Glomerular endothelial cell (primary cell): Measurements from ENCODE around the gene DDAH2. TPM values are rescaled to one million over a fixed set of nuclear protein-coding genes. Genes with fewer than 3 reads are reported as not detected.

ENCODE experiments used
- DNase-seq: peaks from one replicate; pipeline ENCODE4 v3.0.0-alpha.2; 2011; ENCODE audit warnings: low read depth, low spot score; ENCODE audit errors: extremely low read depth
- total RNA-seq: library from RNA; depleted of rRNA; stranded (reverse); fragments of >200 nt; gene quantifications from 2 replicates; pipeline ENCODE4 v1.2.3, GENCODE V29; 2015

Gene DDAH2
- total RNA-seq, 1 donor from 2014 or later = 138 TPM

DNA sequence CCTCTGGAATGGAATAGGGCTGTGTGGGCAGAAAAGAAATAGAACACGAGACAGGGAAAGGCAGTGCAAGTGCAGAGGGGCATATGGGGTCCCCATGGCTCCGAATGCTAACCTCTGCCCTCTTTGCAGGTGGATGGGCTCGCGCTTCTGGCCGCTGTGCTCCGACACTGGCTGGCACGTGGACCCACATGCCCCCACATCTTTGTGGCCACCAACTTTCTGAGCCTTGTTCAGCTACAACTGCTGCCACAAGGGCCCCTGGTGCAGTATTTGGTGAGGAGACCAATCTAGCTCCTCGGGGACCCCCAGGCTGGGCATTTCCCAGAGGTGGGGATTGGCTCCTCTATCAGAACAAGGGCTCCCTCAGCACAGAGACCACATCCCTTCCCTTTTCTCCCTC is 32.2 kb upstream of the DDAH2 start:
- no peak for DNase-seq

- DNase-seq = no peak
Observed at GRCh38 chr6:31760790-31761189, 31.7 kb upstream of the DDAH2 start.

DNA sequence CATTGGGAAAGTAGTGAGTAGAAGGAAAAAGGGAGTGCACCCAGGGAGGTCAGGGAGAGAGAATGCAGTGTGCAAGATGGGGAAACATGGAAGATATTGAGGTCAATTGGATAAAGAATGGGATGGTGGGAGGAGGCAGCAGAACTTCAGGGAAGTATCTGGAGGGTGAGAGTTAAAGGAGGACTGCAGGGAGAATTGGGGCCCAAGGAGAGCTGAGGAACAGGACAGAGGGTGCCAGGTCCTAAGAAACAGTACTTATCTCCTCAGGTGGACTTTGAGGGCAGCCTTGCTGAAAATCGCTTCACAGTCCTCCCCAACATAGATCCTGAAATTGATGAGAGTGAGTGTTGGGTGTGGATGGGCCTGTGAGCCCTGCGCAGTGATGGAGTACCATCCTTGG is 29.2 kb upstream of the DDAH2 start:
- no peak for DNase-seq

DNA sequence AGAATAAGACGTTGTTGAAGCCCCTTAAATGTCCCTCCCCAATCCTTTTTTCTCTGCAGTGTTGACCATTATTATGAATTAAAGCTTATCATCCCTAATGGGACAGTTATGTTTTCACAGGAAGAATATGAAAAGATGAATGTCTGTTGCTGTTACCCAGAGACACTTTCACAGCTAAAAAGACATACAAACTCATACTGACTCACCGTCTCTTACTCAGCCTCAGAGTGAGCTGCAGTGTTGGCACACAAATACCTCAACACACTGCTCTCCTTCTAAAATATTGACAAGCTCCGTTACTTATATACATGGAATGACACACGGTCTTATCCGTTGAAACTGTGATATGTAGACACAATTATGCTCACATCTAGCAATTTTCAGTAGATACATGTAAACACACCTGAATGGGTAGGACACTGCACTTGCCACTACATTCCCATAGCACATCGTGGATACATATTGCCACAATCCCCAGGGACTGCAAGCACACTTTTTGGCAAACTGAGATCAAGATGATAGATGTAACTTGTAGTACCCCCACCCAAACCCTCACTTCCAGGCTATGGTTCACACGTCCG is 23.7 kb upstream of the DDAH2 start:
- no peak for DNase-seq

DNA sequence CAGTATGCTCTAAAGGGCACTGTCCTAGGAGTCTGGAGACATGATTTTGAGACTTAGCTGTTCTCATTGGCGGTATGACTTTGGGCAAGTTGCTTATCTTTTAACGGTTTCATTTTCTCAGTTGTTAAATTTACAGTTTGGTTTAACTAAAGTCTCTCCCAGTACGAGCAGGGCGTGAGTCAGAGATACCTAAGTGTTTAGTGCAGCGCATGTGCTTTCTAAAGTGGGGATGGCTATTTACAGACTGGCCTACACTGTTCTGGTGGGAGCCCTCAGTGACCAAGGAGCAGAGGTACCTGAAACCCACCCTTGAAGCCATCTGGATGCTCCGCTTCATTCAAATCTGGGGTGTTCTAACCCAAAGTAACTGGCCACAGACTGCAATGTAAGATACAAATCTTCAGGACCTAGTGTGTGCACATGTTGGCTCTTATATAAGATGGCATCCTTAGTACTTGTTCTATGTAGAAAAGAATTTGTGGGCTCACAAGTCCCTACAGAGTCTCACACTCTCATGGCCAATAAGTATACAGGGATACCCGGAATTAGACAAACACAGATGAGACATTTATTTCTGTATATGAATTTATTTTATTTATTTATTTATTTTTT is 21.4 kb upstream of the DDAH2 start:
- DNase-seq = no peak

DNA sequence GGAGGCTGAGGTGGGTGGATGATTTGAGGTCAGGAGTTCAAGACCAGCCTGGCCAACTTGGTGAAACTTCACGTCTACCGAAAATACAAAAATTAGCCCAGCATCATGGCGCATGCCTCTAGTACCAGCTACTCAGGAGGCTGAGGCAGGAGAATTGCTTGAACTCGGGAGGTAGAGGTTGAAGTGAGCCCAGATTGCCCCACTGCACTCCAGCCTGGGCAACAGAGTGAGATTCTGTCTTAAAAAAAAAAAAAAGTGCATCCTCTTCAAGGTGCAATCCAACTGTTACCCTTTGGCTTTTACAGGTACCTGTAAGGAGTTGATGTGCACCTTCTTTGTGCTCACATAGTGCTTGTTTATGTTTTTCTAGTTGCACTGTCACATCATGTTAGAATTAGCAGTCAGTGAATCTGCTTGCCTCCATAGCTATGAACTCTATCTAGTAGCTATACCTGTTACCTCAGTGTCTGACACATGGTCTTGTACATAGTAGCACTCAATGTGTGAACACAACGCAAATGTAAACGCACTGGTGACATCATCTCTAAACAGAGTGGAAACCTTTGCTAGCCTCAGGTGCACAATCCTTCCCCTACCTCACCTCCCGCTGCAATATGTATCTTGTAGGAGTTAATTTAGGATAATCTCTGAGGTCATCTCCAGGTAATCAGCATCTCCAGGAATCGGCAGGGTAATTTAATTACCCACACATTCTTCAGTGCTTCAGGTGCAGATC is 20.4 kb upstream of the DDAH2 start:
- DNase-seq = no peak

- no peak for DNase-seq
Observed at GRCh38 chr6:31744422-31744821, 15.3 kb upstream of the DDAH2 start.

DNA sequence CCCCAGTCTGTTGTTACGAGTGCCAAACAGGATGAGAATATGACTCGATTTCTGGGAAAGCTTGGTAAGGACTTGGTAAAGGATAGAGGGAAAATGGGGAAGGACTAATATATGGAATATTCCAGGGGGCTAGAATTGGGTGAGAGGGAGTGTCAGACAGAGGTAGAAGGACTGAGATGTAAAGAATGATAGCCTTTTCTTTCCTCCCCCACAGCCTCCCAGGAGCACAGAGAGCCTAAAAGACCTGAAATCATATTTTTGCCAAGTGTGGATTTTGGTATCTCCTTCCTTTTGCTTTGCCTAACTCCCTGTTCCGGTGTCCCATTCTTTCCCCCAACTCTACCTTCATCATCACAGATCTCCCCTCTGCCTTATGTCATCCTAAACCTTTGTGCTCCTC is 13.8 kb upstream of the DDAH2 start:
- DNase-seq = no peak

DNA sequence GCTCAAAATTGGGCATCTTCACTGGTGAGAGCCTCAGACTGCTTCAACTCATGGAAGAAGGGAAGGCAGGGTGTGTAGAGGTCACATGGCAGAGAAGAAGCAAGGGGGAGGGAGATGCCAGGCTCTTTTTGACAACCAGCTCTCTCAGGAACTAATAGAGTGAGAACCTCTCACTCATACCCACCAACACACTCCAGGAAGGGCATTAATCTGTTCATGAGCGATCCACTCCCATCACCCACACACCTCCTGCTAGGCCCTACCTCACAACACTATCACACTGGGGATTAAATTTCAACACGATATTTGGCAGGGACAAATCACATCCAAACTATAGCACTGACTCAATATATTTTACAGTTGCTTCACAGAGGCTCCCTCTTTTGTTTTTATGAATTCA is 12.7 kb upstream of the DDAH2 start:
- no peak for DNase-seq

DNA sequence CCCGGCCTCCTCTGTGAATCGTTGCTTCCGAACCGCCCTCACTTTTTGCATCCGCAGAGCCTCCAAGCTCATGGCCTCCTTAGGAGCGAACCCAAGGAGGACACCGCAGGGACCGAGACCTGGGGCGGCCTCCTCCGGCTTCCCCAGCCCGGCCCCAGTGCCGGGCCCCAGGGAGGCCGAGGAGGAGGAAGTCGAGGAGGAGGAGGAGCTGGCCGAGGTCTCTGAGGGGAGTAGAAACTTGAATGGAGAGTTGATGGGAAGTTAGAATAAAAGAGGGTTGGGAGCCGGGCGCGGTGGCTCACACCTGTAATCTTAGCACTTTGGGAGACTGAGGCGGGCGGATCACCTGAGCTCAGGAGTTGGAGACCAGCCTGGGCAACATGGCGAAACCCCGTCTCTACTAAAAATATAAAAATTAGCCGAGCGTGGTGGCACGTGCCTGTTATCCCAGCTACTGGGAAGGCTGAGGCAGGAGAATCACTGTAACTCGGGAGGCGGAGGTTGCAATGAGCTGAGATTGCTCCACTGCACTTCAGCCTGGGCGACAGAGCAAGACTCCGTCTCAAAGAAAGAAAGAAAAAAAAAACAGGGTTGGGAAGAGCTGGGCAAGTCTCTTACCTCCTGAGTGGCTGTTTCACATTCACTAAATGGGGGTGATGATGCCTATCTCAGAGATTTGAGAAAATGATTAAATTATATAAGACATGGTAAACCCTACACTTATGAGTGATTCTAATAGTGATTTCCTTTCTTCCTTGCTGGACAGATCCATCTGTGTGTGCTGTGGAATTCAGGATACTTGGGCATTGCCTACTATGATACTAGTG is 11.5 kb upstream of the DDAH2 start:
- no peak for DNase-seq

DNA sequence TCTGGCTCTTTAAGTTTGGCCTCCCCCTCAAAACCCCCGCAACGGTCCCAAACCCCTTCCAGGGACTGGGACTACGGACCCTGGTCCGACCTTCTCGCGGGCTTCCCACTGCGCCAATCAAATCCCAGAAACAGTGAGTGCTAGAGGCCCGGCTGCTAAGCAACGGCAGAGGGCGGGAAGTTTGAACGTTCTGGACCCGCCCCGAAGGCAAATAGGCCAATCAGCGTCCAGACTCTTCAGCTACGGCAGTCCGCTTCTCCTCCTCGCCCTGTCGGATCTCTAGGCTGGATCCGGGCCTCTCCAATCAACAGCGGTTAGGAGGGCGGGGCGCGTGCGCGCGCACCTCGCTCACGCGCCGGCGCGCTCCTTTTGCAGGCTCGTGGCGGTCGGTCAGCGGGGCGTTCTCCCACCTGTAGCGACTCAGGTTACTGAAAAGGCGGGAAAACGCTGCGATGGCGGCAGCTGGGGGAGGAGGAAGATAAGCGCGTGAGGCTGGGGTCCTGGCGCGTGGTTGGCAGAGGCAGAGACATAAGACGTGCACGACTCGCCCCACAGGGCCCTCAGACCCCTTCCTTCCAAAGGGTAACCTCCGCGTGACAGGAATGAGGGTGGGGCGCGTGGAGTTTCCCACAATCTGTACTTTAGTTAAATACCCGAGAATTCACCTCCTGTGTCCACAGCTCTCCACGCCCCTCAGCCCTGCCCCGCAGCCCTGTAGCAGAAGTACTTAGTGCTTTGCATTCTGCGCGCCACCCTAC is 10.7 kb upstream of the DDAH2 start, which contains the start of gene MSH5:
TSS of gene MSH5 (plus strand) at position 367 of the 758 bp plus-strand sequence. CDS start 462 bp downstream, outside the sequence.
- DNase-seq = peak; percentile 94

GRCh38 chr6:31737991-31738979 is 9.2 kb upstream of the DDAH2 start:
- peak; percentile 73 for DNase-seq

DNA sequence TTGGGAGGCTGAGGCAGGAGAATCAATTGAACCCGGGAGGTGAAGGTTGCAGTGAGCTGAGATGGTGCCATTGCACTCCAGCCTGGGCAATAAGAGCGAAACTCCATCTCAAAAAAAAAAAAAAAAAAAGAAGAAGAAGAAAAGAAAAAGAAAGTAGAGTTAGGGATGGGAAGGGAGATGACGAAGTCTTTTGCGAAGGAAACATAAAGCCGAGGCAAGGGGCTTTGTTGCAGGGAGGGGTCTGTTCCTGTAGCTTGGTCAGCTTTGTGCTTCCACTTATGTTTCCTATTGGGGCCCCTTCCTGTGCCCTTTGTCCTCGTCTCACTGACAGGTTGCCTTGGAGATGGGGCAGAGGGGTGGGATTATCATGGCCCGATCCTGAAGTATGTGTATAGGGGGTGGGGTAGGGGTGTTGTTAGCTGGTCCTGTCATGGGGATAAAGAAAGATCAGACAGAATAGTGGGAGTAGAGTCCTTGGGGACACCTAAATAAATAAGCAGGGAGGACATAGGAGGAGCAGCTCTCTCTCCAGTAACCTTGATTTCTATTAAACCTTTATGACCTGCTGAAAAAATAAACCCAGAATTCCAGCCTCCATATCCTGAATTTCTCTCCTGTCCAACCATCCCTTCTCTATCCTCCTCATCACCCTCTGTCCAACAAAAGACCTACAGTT is 8.4 kb upstream of the DDAH2 start:
- no peak for DNase-seq

- DNase-seq = no peak
Observed at GRCh38 chr6:31736768-31737314, 7.7 kb upstream of the DDAH2 start.

GRCh38 chr6:31736021-31736767 is 7.1 kb upstream of the DDAH2 start, which contains the start of gene CLIC1:
Gene CLIC1, minus strand, starts transcription at chr6:31736530. Its CDS starts 230 bp downstream, at chr6:31736300.
- DNase-seq = no peak

- DNase-seq = no peak
Observed at GRCh38 chr6:31734821-31735406, 5.8 kb upstream of the DDAH2 start.

DNA sequence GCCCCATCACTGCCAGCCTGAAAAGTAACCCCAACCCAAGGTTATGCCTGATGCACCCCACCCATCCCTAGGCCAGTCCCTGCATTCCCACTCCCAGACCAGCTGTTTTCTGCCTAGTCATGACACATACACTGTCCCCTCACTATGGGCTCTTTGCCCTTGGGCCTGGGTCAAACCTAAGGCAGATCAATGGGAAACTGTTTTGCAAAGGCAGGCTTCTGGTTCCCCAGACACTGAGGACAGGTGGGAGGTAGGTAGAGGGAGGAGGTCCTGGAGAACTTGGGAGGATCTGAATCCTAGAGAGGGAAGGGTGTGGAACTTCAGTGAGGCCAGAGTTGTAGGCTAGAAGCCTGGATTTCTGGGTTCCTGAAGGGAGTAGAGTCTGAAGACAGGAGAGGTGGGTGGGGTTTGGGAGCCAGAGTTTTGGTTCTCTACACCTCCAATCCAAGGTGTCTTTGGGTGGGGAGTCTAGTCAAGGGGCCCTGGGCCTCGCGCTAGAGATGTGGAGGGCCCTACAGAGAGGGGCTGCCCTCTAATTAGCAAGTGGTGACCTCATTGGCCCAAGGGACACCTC is 5.2 kb upstream of the DDAH2 start:
- no peak for DNase-seq
